K562 (cell line): ENCODE data around the gene MILR1. TPM values are rescaled to one million over a fixed set of nuclear protein-coding genes. Genes with fewer than 3 reads are reported as not detected.

Experiments used
- ETS1 ChIP-seq: conservative IDR thresholded peaks from 2 replicates; pipeline ENCODE4 v1.6.1; 2011; ENCODE audit warnings: low read depth, mild to moderate bottlenecking, low read length; ENCODE audit not compliant: control insufficient read depth
- HES1 ChIP-seq: fragments of 450-650 bp; IDR thresholded peaks from 2 replicates; pipeline ENCODE4 v1.6.1; 2016; ENCODE audit warnings: low read depth, mild to moderate bottlenecking, moderate library complexity
- HINFP ChIP-seq: fragments of 450-650 bp; conservative IDR thresholded peaks from 2 replicates; pipeline ENCODE4 v1.6.1; 2016; ENCODE audit warnings: missing genetic modification characterization, low read depth, mild to moderate bottlenecking, control low read depth, missing compliant biosample characterization
- L3MBTL2 ChIP-seq: fragments of 450-650 bp; IDR thresholded peaks from 2 replicates; pipeline ENCODE4 v1.6.1; 2016; ENCODE audit warnings: mild to moderate bottlenecking, moderate library complexity
- MAZ ChIP-seq, 2 experiments: fragments of 450-650 bp in 1 of 2; sonication (generic) in 1 of 2; formaldehyde crosslinking; IDR thresholded peaks in 1 of 2; conservative IDR thresholded peaks in 1 of 2; 2 replicates each; pipeline versions ENCODE4 v1.4.0 to v1.5.0; 2020; ENCODE audit warnings: mild to moderate bottlenecking in 1 of 2, missing genetic modification reagents in 1 of 2
- MLLT1 ChIP-seq, 2 experiments: fragments of 450-650 bp; IDR thresholded peaks; 2 replicates each; pipeline ENCODE4 v1.6.1; 2016
- NCOA2 ChIP-seq, 2 experiments: fragments of 450-650 bp; IDR thresholded peaks; 2 replicates each; pipeline ENCODE4 v1.6.1; 2018; ENCODE audit warnings: mild to moderate bottlenecking in 2 of 2, moderate library complexity in 1 of 2; ENCODE audit not compliant: partially characterized antibody in 2 of 2
- TAF15 ChIP-seq: fragments of 200-400 bp; formaldehyde crosslinking; IDR thresholded peaks from 2 replicates; pipeline ENCODE4 v1.6.1; 2017; ENCODE audit warnings: mild to moderate bottlenecking, low read depth, low read length, moderate library complexity
- TFAP4 ChIP-seq: sonication (generic); formaldehyde crosslinking; IDR thresholded peaks from 2 replicates; pipeline ENCODE4 v1.8.0; 2022; ENCODE audit warnings: missing genetic modification reagents, mild to moderate bottlenecking, moderate library complexity, borderline replicate concordance
- ZBTB7A ChIP-seq: IDR thresholded peaks from 2 replicates; pipeline ENCODE4 v1.6.1; 2011; ENCODE audit warnings: low read depth, mild to moderate bottlenecking, low read length, moderate library complexity, borderline replicate concordance; ENCODE audit not compliant: control insufficient read depth
- polyA plus RNA-seq, 8 experiments: library from polyadenylated mRNA; depleted of rRNA in 4 of 8; stranded (reverse) in 5 of 8; unstranded in 3 of 8; fragments of >200 nt; fragmentation: Nextera tagmentation in 2 of 8; fragmentation: Illumina TruSeq in 1 of 8; extraction: Ambion mirVana in 2 of 8; extraction: Trizol in 1 of 8; gene quantifications; 2 replicates each; pipeline versions ENCODE4 v1.2.1 to v1.2.3, GENCODE V29; 2011 to 2014; ENCODE audit warnings: inconsistent platforms in 1 of 8, missing spikeins in 1 of 8
- total RNA-seq, 7 experiments: library from RNA; depleted of rRNA in 6 of 7; stranded (reverse); fragments of >200 nt in 6 of 7; fragmentation: Illumina TruSeq in 2 of 7; extraction: Trizol in 2 of 7; gene quantifications; 2 replicates each; pipeline versions ENCODE4 v1.2.1 to v1.2.3, GENCODE V29; 2011 to 2021; ENCODE audit warnings: low replicate concordance in 1 of 7

MILR1 gene
- total and polyA plus RNA-seq, 9 of the 15 experiments (the other 6 are each of a cell fraction or from before 2014, with no cell fraction given), result 3.8 to 14.1 (median 7.1) TPM

- TF ChIP-seq HES1 (peak; percentile 27; the same call in 1 of the 2 replicates), NCOA2 (IDR thresholded peaks at IDR 0.05; ENCODE audit: partially characterized antibody in 2 of 2) (no peak), L3MBTL2 (peak; percentile 98), ETS1 (peak; percentile 98), MLLT1 (IDR thresholded peaks at IDR 0.05) (peak in 1 of 2 experiments; percentile 96; a peak in 3 of 4 replicates), TAF15 (no peak), MAZ (CRISPR knock-in tag; conservative IDR thresholded peaks at IDR 0.05 in 1 of 2, IDR thresholded peaks at IDR 0.05 in 1 of 2) (peak; percentile 43 to 71; a peak in 3 of 4 replicates), TFAP4 (peak; percentile 82), ZBTB7A (peak; percentile 88; the same call in 1 of the 2 replicates), HINFP (tag) (peak; percentile 100)
Observed at GRCh38 chr17:64506576-64507412, 57.9 kb downstream of the MILR1 start, which contains the start of gene CEP95 (continued).
